Retinal pigment epithelial cell (primary cell): ENCODE results near the gene PIK3C2G.

ENCODE experiments used
- DNase-seq: peaks from one replicate; pipeline ENCODE4 v3.0.0-alpha.2; 2010; ENCODE audit warnings: low read depth
- H3K4me3 ChIP-seq: 2 replicates; pipeline ENCODE4 v1.5.1; 2011; ENCODE audit warnings: mild to moderate bottlenecking, low read length, control low read depth, moderate library complexity
- CTCF ChIP-seq: conservative IDR thresholded peaks from 2 replicates; pipeline ENCODE4 v1.5.1; 2011; ENCODE audit warnings: low read depth, low read length, control low read depth, inconsistent platforms

PIK3C2G gene

GRCh38 chr12:18375131-18375530 lies 113.8 kb downstream of the PIK3C2G start:
- no peak overlapping the region for H3K4me3 ChIP-seq
- TF ChIP-seq CTCF = no peak
- DNase-seq = no peak

GRCh38 chr12:18375583-18375982 lies 114.3 kb downstream of the PIK3C2G start:
- no peak for DNase-seq
- H3K4me3 ChIP-seq = no peak overlapping the region
- no peak for TF ChIP-seq CTCF

- no peak overlapping the region for H3K4me3 ChIP-seq
- no peak for DNase-seq
- no peak for TF ChIP-seq CTCF
These were observed 121.0 kb downstream of the PIK3C2G start for GRCh38 chr12:18382236-18382885.

GRCh38 chr12:18383203-18383602 lies 121.9 kb downstream of the PIK3C2G start:
- no peak for TF ChIP-seq CTCF
- H3K4me3 ChIP-seq = no peak overlapping the region
- DNase-seq = peak; percentile 92

GRCh38 chr12:18387706-18388105 lies 126.4 kb downstream of the PIK3C2G start:
- no peak for TF ChIP-seq CTCF
- DNase-seq = no peak
- no peak overlapping the region for H3K4me3 ChIP-seq

GRCh38 chr12:18389820-18390219 lies 128.5 kb downstream of the PIK3C2G start:
- no peak for TF ChIP-seq CTCF
- H3K4me3 ChIP-seq = no peak overlapping the region
- DNase-seq = no peak

GRCh38 chr12:18391151-18391550 lies 129.8 kb downstream of the PIK3C2G start:
- H3K4me3 ChIP-seq = no peak overlapping the region
- DNase-seq = no peak
- no peak for TF ChIP-seq CTCF
